Brain microvascular endothelial cell (primary cell): ENCODE measurements around the gene LIN9.

ENCODE experiments used
- DNase-seq: peaks from one replicate; pipeline ENCODE4 v3.0.0-alpha.2; 2020
- H3K27ac ChIP-seq: fragments of 250-450 bp; sonication (Bioruptor Pico); 2 replicates; pipeline ENCODE4 v1.5.1; 2020; ENCODE audit warnings: mild to moderate bottlenecking, moderate library complexity
- H3K27me3 ChIP-seq: fragments of 250-450 bp; sonication (Bioruptor Pico); replicated peaks from 2 replicates; pipeline ENCODE4 v1.5.1; 2020; ENCODE audit warnings: mild to moderate bottlenecking
- H3K36me3 ChIP-seq: fragments of 250-450 bp; sonication (Bioruptor Pico); replicated peaks from 2 replicates; pipeline ENCODE4 v1.5.1; 2020; ENCODE audit warnings: mild to moderate bottlenecking
- H3K4me3 ChIP-seq: 2 replicates; pipeline ENCODE4 v1.5.1; 2011; ENCODE audit warnings: low read depth, mild to moderate bottlenecking, control low read depth, low read length, moderate library complexity
- CTCF ChIP-seq: IDR thresholded peaks from 2 replicates; pipeline ENCODE4 v1.5.1; 2011; ENCODE audit warnings: low read depth, mild to moderate bottlenecking, moderate library complexity, low read length, control low read depth, inconsistent platforms; ENCODE audit errors: missing control alignments
- in situ Hi-C: cut with HindIII; loops from 2 replicates; pipeline ENCODE4 v1.10.0; 2017; ENCODE audit warnings: low sequenced_read_pairs, low pct_ligation_motif_present

Gene LIN9

DNA sequence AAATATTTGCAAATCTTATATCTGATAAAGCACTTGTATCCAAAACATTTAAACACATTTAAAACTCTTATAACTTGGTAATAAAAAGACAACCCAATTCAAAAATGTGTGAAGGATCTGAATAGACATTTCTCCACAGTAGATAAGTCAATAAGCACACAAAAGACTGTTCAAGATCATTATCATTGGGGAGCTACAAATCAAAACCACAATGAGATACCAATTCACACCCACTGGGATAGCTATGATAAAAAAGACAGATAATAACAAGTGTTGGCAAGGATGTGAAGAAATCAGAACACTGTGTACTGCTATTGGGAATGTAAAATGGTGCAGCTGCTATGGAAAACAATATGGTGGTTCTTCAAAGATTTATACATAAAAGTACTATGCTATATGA is 5.1 kb upstream of the LIN9 start:
- Histone ChIP-seq H3K27ac (no peak overlapping the region), H3K4me3 (no peak overlapping the region), H3K36me3 (no peaks in the 10 kb centered on the region), H3K27me3 (no peaks in the 10 kb centered on the region)
- no peak for DNase-seq
- in situ Hi-C loops: no loop called here
- no peak for TF ChIP-seq CTCF

GRCh38 chr1:226312065-226312464 is 3.1 kb upstream of the LIN9 start:
- no peak for DNase-seq
- no peak overlapping the region for H3K4me3 ChIP-seq
- no peak for TF ChIP-seq CTCF
- in situ Hi-C loops: no loop called here
- H3K36me3 ChIP-seq: no peaks in the 10 kb centered on the region
- H3K27me3 ChIP-seq: no peaks in the 10 kb centered on the region
- H3K27ac ChIP-seq: no peak overlapping the region

GRCh38 chr1:226311376-226311775 is 2.4 kb upstream of the LIN9 start:
- TF ChIP-seq CTCF: no peak
- no peak for DNase-seq
- in situ Hi-C loops: no loop called here
- Histone ChIP-seq H3K36me3 (no peaks in the 10 kb centered on the region), H3K4me3 (no peak overlapping the region), H3K27me3 (no peaks in the 10 kb centered on the region), H3K27ac (no peak overlapping the region)

DNA sequence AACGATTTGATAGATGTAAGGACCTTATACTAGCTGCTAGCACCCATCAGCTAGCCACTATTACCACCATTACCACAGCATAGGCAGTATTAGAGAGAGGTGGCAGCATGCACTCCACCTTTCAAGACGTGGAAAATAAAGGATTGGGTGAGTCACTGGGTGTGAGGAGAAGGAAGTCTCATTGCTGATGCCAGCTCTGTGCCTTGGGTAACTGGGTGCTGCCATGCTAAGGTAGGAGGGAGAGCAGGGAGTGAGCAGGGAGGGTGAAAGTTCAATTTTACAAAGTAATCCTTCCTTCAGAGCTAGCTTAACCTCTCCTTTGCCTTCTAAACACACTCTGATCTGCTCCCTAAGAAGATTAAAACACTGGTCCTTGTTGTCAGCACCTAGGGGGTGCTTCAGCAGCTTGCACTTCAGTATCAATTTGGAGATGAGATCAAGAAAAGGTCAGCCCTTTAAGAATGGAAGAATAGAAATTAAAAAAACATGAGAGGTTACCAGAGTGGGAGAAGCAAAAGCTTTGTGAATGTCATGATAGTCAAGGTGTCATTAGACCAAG is 1.8 kb upstream of the LIN9 start:
- no peak for DNase-seq
- TF ChIP-seq CTCF: no peak
- in situ Hi-C loops: no loop called here

DNA sequence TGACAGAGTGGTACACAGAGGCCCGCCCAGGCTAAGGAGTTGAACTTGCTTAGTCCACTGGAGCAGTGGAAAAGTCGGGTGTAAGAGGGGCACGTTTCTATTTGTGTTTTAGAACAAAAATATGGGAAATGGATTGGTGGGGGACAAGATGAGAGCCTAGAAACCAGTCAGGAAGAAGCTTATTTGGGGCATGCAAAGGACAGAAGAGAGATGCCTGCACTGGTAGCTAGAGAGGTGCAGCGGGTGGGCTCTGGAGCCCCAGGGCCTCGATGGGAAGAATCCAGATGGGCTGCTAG is 1.2 kb upstream of the LIN9 start:
- no peak for TF ChIP-seq CTCF
- Histone ChIP-seq H3K27me3 (no peaks in the 10 kb centered on the region), H3K36me3 (no peaks in the 10 kb centered on the region), H3K4me3 (no peak overlapping the region), H3K27ac (no peak overlapping the region)
- in situ Hi-C loops: no loop called here
- DNase-seq: no peak

More for the DNA sequence above, 1.8 kb upstream of the LIN9 start:
- Histone ChIP-seq H3K27ac (no peak overlapping the region), H3K27me3 (no peaks in the 10 kb centered on the region), H3K4me3 (no peak overlapping the region), H3K36me3 (no peaks in the 10 kb centered on the region)

DNA sequence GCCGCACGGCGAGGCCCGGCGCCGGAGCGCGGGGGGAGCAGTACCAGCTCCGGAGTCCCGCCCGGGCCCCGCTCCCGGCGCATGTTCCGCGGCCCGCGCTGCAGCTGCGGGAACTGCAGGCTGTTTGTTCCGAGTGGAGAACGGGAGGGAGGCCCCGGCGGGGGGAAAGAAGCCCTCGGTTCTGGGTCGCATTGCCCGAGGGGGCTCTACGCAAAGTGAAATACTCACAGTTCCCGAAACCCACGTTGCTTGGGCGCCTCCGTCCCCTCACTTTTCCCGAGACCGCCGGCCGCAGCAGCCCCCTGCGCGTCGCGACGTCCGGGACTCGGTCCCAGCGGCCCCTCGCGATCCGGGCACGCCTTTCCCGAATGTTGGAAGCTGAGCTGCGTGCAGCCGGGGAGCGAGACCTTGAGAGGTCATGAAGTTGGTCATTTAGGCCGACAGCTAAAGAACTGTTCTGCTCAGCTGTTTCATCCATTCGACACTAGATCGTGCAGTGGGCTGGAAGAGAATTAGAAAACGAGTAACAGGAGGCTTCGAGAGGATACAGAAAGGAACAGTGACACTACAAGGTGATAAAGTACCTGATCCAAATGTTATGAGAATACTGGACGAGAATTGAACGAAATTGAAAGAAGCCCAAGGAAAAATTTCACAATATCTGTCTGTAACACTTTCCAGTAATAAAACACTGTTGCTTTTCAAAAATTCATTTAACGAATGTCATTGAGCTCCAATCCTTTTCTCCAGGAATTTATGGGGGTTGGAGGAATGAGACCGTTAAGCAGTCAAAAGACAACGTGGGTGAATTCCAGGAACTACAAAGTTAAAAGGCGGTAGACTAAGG is 657 bp upstream of the LIN9 start:
- Histone ChIP-seq H3K27ac (no peak overlapping the region), H3K4me3 (peak overlapping the region; percentile 68), H3K36me3 (no peaks in the 10 kb centered on the region), H3K27me3 (no peaks in the 10 kb centered on the region)
- TF ChIP-seq CTCF: peak; percentile 42
- in situ Hi-C loops: no loop called here
- peak; percentile 12 for DNase-seq
